ENCODE results near the gene SPATA20. TPM values are rescaled to one million over a fixed set of nuclear protein-coding genes. Genes with fewer than 3 reads are reported as not detected.

Gene SPATA20
- total and polyA plus RNA-seq, 2 of the 13 experiments (the other 11 are each of a cell fraction or from before 2014, with no cell fraction given) = 36.1 to 64.8 TPM

DNA sequence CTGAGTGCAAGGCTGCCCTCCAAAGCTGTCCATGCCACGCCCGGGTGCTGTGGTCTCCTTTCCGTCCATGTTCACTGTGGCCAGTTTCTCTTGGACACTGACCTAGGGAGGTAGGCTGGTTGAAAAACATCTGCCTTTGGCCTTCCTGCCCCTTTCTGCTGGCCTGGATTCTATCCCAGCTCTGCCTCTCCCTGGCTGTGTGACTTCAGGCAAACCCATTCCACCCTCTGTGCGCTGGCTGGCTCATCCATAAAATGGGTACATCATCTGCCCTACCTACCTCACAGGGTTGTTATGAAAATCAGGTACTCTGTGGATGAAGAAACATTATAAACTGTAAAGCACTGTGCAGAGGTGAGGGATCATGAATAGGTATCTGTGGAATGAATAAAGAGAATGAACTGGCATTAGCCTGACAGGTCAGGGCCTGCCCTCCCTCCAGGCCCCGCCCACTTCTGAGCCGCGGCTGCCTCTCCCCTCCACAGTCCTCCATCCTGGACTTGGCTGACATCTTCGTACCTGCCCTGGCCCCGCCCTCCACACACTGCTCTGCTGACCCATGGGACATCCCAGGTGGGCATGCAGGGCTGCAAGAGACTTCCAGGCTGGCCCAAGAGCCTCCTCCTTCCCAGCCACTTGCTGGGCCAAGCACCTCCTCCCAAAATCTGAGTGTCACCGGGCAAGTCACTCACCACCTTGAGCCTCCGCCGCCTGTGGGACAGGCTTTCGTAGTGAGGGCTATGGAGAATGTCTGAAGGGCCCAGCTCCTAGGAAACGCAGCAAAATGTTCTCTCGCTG, 7.0 kb upstream of the SPATA20 start (continued):
- TF ChIP-seq SMAD9 (CRISPR knock-in tag; IDR thresholded peaks at IDR 0.05) (no peak), ATF3 (CRISPR knock-in tag; IDR thresholded peaks at IDR 0.05) (no peak), ZNF407 (CRISPR knock-in tag; IDR thresholded peaks at IDR 0.05; ENCODE audit: not compliant biosample characterization) (no peak), THAP11 (CRISPR knock-in tag; IDR thresholded peaks at IDR 0.05) (no peak), ZNF24 (IDR thresholded peaks at IDR 0.05) (no peak), CSRNP2 (CRISPR knock-in tag; conservative IDR thresholded peaks at IDR 0.05; ENCODE audit: low read depth) (no peak), TBP (CRISPR knock-in tag; IDR thresholded peaks at IDR 0.05) (no peak), GLI4 (CRISPR knock-in tag; IDR thresholded peaks at IDR 0.05; ENCODE audit: borderline replicate concordance) (no peak), SALL2 (CRISPR knock-in tag; IDR thresholded peaks at IDR 0.05) (no peak), AKAP8 (CRISPR knock-in tag; IDR thresholded peaks at IDR 0.05) (no peak), HDAC2 (CRISPR knock-in tag; IDR thresholded peaks at IDR 0.05) (no peak), REL (CRISPR knock-in tag; conservative IDR thresholded peaks at IDR 0.05) (no peak), HOXA9 (CRISPR knock-in tag; IDR thresholded peaks at IDR 0.05; ENCODE audit: borderline replicate concordance) (no peak), BCL6 (CRISPR knock-in tag; IDR thresholded peaks at IDR 0.05) (no peak), ZNF761 (CRISPR knock-in tag; conservative IDR thresholded peaks at IDR 0.05) (no peak), ZFP82 (CRISPR knock-in tag; IDR thresholded peaks at IDR 0.05; ENCODE audit: borderline replicate concordance) (no peak)

All from HepG2 (cell line).